Naive thymus-derived CD8-positive, alpha-beta T cell (primary cell): ENCODE data around the gene POLR3A. TPM values are rescaled to one million over a fixed set of nuclear protein-coding genes. Genes with fewer than 3 reads are reported as not detected.
A peak's percentile ranks its signal among the peaks of the same experiment; 100 is the strongest.

Source experiments
- ATAC-seq, 2 donors: fragments of 150-1000 bp; cut with Tn5 transposase in 1 of 2; sonication (Bioruptor Pico), chemical (Tn5 transposase) in 1 of 2; 1 replicate in 1 of 2; 2 replicates in 1 of 2; pipeline ENCODE4 v1.10.0; 2021; ENCODE audit warnings: mild to moderate bottlenecking in 2 of 2, moderate library complexity in 2 of 2
- POLR2A ChIA-PET: fragments of 350-600 bp; sonication (Branson Sonifier 250); formaldehyde crosslinking; loops from one replicate; lab custom pipeline; 2021; ENCODE audit warnings: antibody characterized with exemption; lab: Charles Lee
- DNase-seq, 10 donors: peaks; one replicate each; pipeline versions ENCODE4 v3.0.0 to v3.0.0-alpha.2; 2020 to 2022
- H3K27ac Mint-ChIP-seq, 10 donors: one replicate each; pipeline ENCODE4 v1.8.0; 2020 to 2022; ENCODE audit warnings: mild to moderate bottlenecking in 10 of 10, mixed read lengths in 10 of 10, moderate library complexity in 4 of 10, inconsistent platforms in 1 of 10
- H3K27me3 Mint-ChIP-seq, 5 donors: one replicate each; pipeline ENCODE4 v1.8.0; 2021 to 2022; ENCODE audit warnings: mixed read lengths in 5 of 5
- H3K36me3 Mint-ChIP-seq, 3 donors: one replicate each; pipeline ENCODE4 v1.8.0; 2020 to 2022; ENCODE audit warnings: mixed read lengths in 3 of 3, mild to moderate bottlenecking in 2 of 3, inconsistent platforms in 1 of 3
- H3K4me1 Mint-ChIP-seq, 4 donors: one replicate each; pipeline ENCODE4 v1.8.0; 2021 to 2022; ENCODE audit warnings: mixed read lengths in 4 of 4
- H3K4me3 Mint-ChIP-seq, 10 donors: one replicate each; pipeline ENCODE4 v1.8.0; 2020 to 2022; ENCODE audit warnings: mild to moderate bottlenecking in 10 of 10, mixed read lengths in 10 of 10, moderate library complexity in 6 of 10, inconsistent platforms in 1 of 10
- H3K9me3 Mint-ChIP-seq, 9 donors: one replicate each; pipeline ENCODE4 v1.8.0; 2020 to 2022; ENCODE audit warnings: mixed read lengths in 9 of 9, mild to moderate bottlenecking in 3 of 9, inconsistent platforms in 1 of 9, moderate library complexity in 1 of 9
- polyA plus RNA-seq, 3 donors: library from polyadenylated mRNA; unstranded; fragments of 300-500 nt; fragmentation: Illumina TruSeq; gene quantifications; one replicate each; pipeline ENCODE4 v1.2.3, GENCODE V29; 2021
- total RNA-seq, 8 experiments: library from RNA in 2 of 8; stranded (reverse) in 2 of 8; gene quantifications; one replicate each; pipeline ENCODE4 v1.2.3 and lab custom pipeline; 2021 to 2026

The POLR3A gene
- total and polyA plus RNA-seq, 5 experiments from 2014 or later = 7.3 to 18.1 (median 10.3) TPM

- Mint-ChIP-seq H3K36me3 (peaks cover 0 to 4% (median 0%) of the 10 kb centered on the region in 3 donors), H3K9me3 (peaks cover 0 to 2% (median 0%) of the 10 kb centered on the region in 9 donors), H3K4me3 (peak overlapping the region in 8 of 10 donors; percentile 29 to 83 (median 74)), H3K27ac (no peak overlapping the region), H3K27me3 (peaks cover 26 to 75% (median 50%) of the 10 kb centered on the region in 5 donors), H3K4me1 (peaks cover 4 to 15% (median 9%) of the 10 kb centered on the region in 4 donors)
- peak in 1 of 10 donors; percentile 11 for DNase-seq
- POLR2A ChIA-PET = no interaction called here
- peak; percentile 49 to 52 for ATAC-seq
Measured at GRCh38 chr10:77925795-77926565, 103.3 kb downstream of the POLR3A start.

GRCh38 chr10:77925410-77925794 is 103.9 kb downstream of the POLR3A start:
- Mint-ChIP-seq H3K4me1 (peaks cover 4 to 15% (median 9%) of the 10 kb centered on the region in 4 donors), H3K27me3 (peaks cover 26 to 80% (median 54%) of the 10 kb centered on the region in 5 donors), H3K27ac (no peak overlapping the region), H3K9me3 (peaks cover 0 to 2% (median 0%) of the 10 kb centered on the region in 9 donors), H3K36me3 (peaks cover 0 to 4% (median 0%) of the 10 kb centered on the region in 3 donors), H3K4me3 (peak overlapping the region; percentile 29 to 83 (median 72))
- POLR2A ChIA-PET = no interaction called here
- DNase-seq = no peak
- ATAC-seq = no peak

GRCh38 chr10:77922566-77923179 is 106.6 kb downstream of the POLR3A start:
- H3K27me3 Mint-ChIP-seq = peaks cover 17 to 67% (median 38%) of the 10 kb centered on the region in 5 donors
- ATAC-seq = no peak
- H3K27ac Mint-ChIP-seq = no peak overlapping the region
- POLR2A ChIA-PET = no interaction called here
- DNase-seq = no peak
- peaks cover 0 to 2% (median 0%) of the 10 kb centered on the region in 9 donors for H3K9me3 Mint-ChIP-seq
- H3K36me3 Mint-ChIP-seq = peaks cover 0 to 4% (median 0%) of the 10 kb centered on the region in 3 donors
- peaks cover 4 to 13% (median 9%) of the 10 kb centered on the region in 4 donors for H3K4me1 Mint-ChIP-seq
- H3K4me3 Mint-ChIP-seq = no peak overlapping the region

GRCh38 chr10:77922055-77922454 is 107.3 kb downstream of the POLR3A start:
- DNase-seq (no peak), ATAC-seq (no peak)
- Mint-ChIP-seq H3K36me3 (no peaks in the 10 kb centered on the region), H3K27me3 (peaks cover 16 to 61% (median 32%) of the 10 kb centered on the region in 5 donors), H3K4me3 (no peak overlapping the region), H3K4me1 (peaks cover under 1 to 8% (median 6%) of the 10 kb centered on the region in 4 donors), H3K9me3 (peaks cover 0 to 2% (median 0%) of the 10 kb centered on the region in 9 donors), H3K27ac (no peak overlapping the region)
- POLR2A ChIA-PET = no interaction called here

- Mint-ChIP-seq H3K27ac (no peak overlapping the region), H3K36me3 (no peaks in the 10 kb centered on the region), H3K27me3 (peaks cover 16 to 58% (median 32%) of the 10 kb centered on the region in 5 donors), H3K4me1 (peaks cover 0 to 8% (median 6%) of the 10 kb centered on the region in 4 donors), H3K4me3 (no peak overlapping the region), H3K9me3 (peaks cover 0 to 2% (median 0%) of the 10 kb centered on the region in 9 donors)
- no peak for DNase-seq
- ATAC-seq = no peak
- POLR2A ChIA-PET = no interaction called here
Measured at GRCh38 chr10:77921395-77921794, 107.9 kb downstream of the POLR3A start.

GRCh38 chr10:77920495-77920894 is 108.8 kb downstream of the POLR3A start:
- Mint-ChIP-seq H3K27ac (no peak overlapping the region), H3K9me3 (peaks cover 0 to 2% (median 0%) of the 10 kb centered on the region in 9 donors), H3K27me3 (peaks cover 16 to 56% (median 31%) of the 10 kb centered on the region in 5 donors), H3K36me3 (no peaks in the 10 kb centered on the region), H3K4me1 (peaks cover 0 to 6% (median 4%) of the 10 kb centered on the region in 4 donors), H3K4me3 (no peak overlapping the region)
- POLR2A ChIA-PET = no interaction called here
- ATAC-seq = no peak
- no peak for DNase-seq

GRCh38 chr10:77919713-77920108 is 109.6 kb downstream of the POLR3A start:
- Mint-ChIP-seq H3K4me1 (no peaks in the 10 kb centered on the region), H3K36me3 (no peaks in the 10 kb centered on the region), H3K27ac (no peak overlapping the region), H3K9me3 (peaks cover 0 to 2% (median 0%) of the 10 kb centered on the region in 9 donors), H3K4me3 (no peak overlapping the region), H3K27me3 (peaks cover 10 to 48% (median 25%) of the 10 kb centered on the region in 5 donors)
- ATAC-seq (no peak), DNase-seq (no peak)
- POLR2A ChIA-PET = no interaction called here

Other genes starting within 250 kb of the POLR3A start
- gene DLG5, start 102.8 kb downstream of the POLR3A start, total RNA-seq = under 1 TPM; 0.30 to 0.55 TPM
- under 1 TPM in 2 of 3 donors, not detected in 1; 0.04 to 0.54 TPM for gene DLG5, start 102.8 kb downstream of the POLR3A start, polyA plus RNA-seq
- gene RPS24, start 4.3 kb upstream of the POLR3A start, total RNA-seq = 1,000 to 10,000 TPM; 2,141 to 2,273 TPM
- 1,000 to 10,000 TPM; 1,179 to 1,624 (median 1,569) TPM for gene RPS24, start 4.3 kb upstream of the POLR3A start, polyA plus RNA-seq